ENCODE measurements around the gene CEP43.

The CEP43 gene

DNA sequence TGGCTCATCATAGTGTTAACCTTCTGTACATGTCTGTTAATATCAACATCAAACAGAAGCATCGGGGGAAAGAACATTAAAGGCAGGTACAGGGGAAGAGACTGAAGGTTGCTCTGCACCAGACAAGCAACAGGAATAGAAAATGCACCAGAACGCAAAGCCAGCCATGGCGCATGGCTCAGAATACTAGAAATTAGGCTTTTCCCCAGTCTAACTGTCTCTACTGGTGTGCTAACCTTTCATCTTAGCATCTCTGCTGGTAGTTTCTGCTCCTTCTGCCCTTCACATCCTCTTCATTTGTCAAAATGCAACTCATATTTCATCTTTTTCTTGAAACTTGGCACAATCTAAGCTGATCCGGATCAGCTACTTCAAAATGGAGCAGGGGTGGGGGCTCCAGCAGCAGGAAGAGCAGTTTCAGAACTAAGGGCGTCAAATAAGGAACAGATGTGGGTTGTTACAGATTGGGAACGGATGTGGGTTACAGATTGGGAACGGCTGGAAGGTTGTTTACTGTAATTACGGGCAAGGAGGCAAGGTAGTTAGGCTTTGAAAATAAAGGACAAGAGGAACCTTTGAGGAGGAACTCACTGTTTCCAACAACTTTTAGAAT, 29.7 kb upstream of the CEP43 start:
- DNase-seq: no peak

DNA sequence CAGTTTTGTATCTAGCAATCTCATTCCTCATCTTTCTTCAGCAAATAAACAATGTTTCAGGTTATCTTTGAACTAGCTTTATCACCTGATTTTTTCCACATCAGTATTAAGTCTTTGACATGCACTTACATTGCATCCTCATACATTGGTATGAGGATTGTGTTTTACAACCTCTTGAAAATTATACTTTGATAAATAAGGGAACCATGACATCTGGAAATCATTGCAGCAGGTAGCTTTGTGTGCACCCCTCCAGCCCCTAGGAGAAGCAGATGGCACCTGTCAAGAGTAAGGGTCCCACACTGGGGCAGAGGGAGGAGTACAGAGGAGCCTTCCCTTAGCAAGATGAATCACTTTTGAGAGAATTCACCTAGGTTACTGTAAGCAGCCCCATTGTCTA, 29.1 kb upstream of the CEP43 start:
- DNase-seq: no peak

DNA sequence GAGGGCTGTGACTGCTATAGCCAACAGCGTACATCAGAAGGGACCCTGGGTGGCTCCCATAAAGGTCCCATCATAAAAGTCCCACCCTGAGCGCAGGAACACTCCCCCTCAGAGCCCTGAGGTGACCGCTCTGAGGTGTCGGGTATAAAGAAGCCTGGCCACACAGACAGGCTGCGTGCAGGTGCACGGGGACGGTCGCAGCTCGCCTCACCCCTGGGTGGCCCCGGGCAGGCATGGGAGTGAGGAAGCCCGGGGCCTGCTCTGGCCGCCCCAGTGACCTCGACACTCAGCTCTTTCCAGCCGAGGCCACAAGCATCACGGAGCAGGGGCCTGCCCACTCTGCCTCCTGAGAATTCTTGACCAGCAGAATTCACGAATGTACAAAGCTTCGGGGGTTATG, 28.4 kb upstream of the CEP43 start:
- DNase-seq: no peak

DNA sequence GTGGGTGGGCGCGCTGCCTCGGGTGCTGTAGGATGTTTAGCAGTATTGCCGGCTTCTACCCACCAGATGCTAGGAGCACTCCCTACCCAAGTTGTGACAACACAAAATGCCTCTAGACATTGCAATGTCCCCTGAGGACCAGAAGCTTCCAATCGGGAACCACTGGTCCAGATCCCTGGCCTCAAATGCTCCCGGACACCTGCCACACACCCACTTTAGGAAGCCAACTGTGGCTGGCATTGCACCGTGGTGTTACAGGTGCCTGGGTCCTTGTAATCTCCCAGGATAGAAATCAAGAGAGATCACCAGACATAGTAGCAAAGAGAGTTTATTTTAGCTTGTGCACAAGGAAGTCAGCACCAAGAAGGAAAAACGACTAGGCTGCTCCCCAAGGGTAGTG, 27.9 kb upstream of the CEP43 start:
- no peak for DNase-seq

DNA sequence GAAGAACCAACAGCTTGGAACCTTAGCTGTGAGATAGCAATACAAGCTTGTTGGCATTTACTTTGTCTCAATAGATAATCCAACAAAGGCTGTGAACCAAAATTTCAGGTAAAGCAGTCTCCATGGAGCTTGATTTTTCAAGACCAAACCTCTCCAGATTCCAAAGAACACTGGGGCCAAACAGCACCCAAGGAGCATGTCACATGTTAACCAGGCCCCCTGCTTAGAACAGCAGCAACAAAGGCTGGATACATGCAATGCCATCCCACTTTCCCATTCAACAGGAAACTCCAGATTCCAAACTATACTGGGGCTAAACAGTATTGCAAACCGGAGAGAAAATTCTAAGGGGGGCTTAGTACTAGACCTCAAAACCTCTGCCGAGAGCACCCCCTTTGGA, 27.1 kb upstream of the CEP43 start:
- DNase-seq: no peak

DNA sequence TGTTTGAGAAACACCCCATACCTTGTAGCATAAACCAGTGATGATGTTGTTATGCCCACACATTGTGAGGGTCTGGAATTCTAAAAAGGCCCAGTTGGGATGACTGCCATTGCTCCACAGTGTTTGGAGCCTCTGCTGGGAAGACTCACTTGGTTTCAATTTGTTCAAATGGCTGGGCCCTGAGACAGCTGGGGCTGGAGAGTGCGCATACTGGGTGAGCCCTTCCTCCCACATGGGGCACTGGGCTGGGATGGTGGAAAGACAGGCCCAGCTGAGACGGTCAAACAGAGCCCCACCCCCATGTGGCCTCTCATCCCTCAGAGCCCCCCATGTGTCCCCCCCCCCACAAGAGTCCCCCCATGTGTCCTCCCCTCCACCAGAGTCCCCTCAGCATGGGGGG, 22.6 kb upstream of the CEP43 start:
- no peak for DNase-seq

DNA sequence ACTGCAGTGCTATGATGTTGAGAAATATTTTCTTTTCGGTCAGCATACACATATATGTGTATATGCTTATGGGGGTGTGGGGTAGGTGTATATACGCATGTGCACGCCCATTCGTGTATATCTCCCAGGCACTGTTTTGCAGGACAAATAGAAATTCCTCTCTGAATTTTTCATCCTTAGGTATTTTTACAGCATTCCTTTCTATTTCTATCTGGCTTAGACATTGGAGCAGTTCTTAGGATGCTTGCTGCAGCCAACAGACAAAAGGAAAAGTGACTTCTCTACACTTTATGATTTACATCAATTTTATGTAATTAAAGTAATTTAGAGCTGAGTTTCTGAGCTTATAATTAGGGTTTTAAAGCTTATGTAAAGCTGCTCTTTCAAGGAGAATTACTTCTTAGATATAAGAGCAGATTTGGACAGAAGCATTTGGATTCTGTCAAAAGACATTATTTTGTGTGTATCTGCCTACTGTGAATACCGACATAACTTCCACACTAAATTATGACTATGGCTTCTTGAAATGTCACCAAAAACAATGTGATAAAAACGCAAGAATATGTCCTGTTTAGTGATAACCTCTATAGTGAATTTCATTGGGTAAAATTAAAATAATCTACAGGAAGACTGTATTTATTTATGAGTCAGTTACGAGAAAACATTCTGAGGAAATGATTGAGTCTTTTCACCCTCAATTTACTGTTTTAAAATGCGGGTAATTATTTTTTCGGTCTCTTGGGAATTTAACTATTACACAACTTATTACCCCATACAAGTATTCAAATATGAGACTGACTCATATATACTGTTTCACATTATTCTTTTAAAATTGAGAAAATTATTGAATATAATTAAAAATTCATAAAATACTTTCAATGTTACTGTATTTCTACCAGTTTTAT, 21.3 kb upstream of the CEP43 start:
- DNase-seq: no peak

DNA sequence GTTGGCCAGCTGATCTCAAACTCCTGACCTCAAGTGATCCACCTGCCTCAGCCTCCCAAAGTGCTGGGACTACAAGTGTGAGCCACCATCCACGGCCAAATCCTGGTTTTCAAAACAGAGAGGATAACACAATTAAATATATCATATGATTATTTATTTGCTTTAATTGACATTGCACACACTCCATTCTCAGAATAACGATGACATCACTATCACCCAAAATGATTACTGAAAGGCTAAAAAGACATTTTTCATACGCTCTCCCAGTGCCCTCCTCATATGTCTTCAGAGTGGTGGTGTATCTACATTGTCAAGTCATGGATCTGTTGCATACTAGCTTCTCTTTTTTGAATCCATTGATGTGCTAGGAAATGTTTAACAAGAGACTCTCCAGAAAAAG, 18.5 kb upstream of the CEP43 start:
- no peak for DNase-seq

DNA sequence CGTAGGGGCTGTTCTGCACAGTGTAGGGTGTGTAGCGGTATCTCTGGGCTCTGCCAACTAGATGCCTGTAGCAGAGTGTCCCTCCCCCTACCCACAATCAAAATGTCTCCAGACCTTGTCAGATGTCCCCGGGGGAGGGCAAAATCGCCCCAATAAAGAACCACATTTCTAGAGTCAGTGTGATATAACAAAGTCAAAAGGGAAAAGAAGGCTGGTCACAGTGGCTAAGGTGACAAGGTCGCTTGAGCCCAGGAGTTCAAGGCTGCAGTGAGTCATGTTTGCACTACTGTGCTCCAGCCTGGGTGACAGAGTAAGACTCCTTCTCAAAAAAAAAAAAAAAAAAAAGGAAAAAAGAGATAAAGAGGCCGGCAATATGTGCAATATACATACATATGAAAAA, 11.7 kb upstream of the CEP43 start:
- DNase-seq: no peak

DNA sequence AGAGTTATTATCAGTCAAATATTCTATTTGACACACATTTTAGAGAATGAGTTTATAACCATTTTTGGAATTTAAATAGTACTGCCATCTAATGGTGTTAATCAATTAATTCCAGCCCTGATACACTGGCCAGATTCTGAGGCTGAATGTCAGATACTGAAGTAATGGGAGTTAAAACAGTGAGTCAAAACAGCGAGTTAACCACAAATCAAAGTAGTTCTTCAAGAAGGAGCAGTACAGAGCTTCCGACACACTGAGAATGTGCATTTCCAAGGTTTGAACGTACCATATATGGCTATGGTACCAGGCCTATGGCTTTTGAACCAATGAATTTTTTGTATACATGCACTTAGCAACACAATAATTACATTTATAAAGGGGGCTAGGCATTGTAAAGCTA, 11.3 kb upstream of the CEP43 start:
- no peak for DNase-seq

DNA sequence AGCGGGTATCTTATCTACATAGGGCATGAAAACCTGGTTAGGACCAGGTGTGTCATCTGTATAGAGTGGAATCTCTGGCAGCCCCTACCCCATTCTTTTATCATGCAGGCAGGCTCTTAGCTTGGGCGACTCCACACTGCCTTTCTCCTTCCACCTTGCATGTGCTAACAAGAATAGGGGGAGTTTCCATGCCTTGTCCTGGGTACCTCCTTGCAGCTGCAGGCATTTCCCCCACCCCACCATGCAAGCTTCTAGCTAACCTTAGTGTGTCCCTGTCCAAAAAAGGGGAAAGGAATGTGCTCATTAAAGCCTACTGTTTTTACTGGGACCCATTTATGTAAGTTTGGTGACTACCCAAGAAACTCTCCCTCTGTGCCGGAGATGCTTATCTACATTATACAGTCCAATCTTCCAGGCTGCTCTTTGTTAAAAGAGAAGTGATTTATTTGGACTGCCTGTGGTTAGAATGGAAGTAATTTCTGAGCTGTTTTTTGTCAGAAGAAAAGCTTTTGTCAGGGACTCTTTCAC, 10.5 kb upstream of the CEP43 start:
- DNase-seq: no peak

DNA sequence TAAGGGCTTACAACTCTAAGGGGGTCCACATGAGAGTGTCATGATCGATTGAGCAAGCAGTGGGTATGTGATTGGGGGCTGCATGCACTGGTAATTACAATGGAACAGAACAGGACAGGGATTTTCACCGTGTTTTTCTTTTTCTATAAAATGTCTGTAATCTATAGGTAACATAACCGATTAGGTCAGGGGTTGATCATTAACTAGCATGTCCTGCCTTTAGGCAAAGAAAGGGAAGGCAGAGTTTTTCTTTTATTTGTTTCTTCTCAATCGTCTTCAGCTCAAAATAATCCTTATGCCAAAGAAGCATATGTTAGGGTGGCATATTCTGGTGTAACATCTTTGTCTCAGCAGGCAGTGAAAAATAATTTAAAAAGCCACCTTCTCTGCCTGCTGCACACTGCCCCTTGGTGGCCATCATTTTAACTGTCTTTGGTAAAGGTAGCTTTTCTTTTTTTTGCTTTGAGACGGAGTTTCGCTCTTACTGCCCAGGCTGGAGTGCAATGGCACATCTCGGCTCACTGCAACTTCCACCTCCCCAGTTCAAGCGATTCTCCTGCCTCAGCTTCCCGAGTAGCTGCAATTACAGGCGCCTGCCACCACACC, 9.7 kb upstream of the CEP43 start:
- DNase-seq: no peak

DNA sequence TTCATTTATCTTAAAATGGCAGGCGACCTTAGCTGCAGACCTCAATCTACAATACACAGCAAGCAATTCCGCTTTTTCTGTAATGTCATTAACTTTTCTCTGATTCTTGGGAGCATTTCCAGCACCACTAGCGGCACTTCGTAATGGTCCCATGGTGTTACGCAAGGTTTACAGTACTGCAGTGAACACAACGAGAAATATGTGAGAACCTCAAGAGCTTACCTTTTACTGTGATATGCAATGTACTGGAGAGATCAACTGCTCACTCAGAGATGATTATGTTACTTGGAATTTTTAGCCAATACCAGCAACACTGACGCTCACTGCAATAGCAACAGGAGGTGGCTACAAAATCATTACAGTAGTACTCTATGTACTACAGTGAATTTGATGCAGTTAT, 2.8 kb upstream of the CEP43 start:
- DNase-seq: no peak

DNA sequence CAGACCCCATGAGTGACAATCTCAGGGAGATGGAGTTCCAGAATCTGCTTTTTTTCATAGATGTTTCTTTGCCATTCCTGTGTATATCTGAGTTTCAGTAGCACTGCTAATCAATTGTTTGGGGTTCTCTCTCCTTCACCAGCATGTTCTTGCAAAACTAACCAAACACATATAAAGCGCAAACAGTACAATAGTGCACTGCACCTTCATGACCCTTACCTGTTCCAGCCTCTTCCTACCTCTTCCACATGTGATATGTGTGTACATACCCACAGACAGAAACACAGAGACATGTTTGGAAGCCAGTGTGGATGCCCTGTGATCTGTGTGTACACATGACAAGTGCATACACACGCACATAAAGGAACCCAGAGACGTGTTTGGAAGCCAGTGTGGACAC, 1.8 kb upstream of the CEP43 start:
- DNase-seq: no peak

DNA sequence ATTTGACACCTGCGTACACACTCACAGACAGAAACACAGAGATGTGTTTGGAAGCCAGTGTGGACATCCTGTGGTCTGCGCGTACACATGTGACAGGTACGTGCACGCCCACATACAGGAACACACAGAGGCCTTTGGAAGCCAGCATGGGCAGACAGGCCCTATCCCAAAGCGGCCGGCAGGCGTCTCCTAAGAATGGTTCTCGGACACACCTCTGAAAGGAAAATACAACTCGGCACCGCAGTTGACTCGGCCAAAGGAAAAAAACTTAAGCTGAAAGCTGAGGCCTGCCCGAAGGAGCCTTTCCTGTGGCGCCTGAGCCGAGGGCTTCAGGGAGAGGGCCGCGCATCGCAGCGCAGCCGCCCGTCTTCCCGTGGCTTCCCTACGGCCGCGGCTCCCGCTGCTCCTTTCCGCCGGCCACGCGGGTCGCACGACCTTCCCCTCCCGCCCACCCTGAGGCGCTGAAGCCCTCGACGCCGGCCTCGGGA, 1.4 kb upstream of the CEP43 start:
- DNase-seq: no peak

DNA sequence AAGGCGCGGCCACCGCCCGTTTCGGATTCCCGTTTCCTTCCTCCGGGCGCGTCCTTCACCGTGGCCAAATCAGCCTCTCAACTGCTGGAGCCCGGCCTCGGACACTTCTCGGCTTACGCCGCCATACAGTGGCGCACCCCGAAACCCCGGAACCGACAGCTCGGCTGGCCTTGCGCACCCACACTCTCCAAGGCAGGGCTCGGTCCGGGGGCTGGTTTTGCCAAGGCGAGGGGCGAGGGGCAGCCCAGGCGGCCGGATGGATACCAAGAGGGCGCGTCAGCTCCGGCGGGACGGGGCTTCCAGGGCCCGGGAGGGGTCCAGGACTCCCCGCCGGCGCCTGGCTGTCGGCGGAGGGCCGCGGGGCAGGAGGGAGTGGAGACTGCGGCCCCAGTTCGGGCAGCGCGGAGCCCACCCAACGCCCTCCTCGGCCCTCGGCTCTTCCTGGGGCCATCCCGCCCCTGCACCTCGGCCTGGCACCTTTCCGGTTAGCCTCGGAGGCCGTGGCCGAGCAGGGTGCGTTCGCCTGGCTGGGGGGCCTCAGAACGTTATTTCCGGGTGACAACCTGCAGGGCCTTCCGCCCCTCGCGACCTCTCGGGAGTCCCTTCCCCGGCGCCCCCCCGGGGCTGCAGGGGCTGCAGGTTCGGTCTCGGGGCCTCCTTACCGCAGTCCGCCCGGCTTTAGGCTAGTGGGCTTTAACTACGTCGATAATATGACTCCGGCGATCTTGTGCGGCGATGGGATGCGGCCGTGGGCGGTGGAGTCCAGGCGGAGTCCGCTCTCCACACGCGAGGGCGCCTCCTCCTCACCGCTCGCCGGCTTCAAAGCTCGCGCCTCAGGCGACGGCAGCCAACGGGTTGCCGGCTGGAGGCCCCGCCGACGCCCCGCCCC, 697 bp upstream of the CEP43 start:
- DNase-seq: no peak

DNA sequence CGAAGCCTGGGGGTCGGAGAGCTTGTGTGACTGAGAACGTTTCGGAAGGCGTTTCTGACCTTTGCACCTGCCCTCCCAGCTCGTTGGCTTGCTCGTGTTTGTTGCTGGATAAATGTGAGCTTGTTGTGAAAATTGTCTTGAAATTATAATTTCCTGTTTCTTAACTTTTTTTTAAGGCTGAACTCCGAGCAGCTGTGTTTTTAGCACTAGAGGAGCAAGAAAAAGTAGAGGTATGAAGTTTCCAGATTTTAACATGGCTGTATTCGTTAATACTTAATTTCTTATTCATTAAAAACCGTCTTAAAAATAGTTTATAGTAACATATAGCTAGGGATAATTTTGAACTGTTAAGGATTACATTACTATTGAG, 672 bp downstream of the CEP43 start:
- no peak for DNase-seq

DNA sequence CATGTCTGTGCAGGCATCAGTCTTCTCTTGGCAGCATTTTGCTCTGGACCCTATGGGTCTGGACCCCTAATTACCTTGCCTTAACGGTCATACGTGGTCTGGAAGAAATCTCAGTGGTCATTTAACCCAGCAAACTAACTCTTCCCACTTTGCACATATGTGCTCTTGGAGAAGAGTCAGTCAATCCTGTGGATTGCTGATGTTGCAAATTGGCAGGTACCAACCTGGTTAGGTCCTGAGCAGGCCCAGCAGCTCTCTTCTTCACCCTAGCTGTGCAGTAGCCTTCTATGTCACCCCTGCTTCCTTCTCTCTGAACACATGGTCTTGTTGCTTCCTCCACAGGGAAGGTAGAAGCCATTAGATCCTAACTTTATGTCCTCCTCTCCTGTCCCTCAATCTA, 1.6 kb downstream of the CEP43 start:
- no peak for DNase-seq

DNA sequence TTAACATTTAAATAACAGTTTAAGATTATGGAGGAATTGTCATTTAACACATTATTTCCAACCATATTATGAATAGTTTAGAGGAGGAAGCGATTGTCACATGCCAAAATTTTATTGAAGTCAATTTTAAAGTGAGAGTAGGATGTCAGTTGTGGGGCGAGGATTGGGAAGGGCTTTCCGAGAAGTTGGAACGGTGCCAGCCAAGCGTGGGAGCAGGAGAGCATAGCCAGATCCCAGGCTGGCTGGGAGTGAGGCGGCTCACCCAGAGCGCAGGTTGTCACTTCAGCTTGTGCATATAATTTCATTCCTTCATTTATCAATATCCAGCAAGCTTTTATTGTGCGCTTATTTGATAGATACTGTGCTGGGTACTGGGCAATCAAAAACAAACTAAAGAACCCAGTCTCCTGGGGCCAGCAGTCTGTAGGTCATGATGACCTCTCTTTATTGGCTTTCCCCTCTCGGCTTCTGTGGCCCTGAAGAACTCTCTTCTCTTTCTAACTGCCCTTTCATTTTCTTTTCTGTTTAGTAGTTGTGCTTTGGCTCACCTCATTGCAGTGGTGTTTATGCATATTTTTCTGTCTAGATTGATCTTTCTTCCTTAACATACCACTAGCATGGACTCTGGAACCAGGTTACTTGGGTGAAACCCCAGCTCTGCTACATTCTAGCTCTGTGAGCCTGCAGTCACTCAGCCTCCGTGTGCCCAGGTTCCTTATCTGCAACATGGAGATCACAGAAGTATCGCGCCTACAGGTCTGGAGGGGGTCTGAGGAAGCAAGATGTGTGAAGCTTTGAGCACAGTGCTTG, 6.4 kb downstream of the CEP43 start:
- no peak for DNase-seq

DNA sequence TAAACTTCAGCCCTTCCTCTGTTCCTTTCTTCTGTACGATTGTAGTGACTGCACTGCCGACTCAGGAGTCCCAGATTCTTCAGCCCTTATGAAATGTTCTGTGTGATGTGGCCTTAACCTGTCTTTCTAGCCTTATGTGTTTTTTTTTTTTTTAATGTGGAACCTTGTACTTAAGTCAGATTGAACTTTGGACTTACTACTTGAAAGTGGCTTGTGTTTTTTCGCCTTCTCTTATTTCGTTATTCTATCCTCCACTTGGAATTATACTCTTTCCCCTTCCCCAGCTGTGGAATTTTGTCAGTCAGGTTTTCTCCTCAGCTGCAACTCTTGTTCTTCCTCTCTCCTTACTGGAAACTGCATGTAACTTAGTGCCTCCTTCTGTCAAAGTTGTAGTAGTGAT, 8.8 kb downstream of the CEP43 start:
- DNase-seq: no peak

DNA sequence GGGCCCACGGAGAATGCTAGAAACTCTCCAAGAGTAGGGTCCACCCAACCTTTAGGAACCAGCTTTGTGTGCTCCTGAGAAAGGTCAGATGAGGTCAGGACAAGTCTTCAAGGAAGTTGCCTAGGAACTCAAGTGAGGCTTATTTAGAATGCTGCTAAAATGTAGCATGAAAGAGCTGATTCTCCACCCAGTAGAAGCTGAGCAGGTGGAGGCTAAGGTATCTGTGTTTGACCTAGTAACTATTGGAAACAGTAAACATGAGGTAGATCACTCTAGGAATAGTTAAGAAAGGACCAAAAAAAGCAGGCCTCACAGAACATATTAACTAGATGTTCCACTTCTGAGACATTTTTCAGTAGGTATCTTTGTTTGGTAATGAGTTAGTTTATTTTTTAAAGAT, 13.9 kb downstream of the CEP43 start:
- DNase-seq: no peak

DNA sequence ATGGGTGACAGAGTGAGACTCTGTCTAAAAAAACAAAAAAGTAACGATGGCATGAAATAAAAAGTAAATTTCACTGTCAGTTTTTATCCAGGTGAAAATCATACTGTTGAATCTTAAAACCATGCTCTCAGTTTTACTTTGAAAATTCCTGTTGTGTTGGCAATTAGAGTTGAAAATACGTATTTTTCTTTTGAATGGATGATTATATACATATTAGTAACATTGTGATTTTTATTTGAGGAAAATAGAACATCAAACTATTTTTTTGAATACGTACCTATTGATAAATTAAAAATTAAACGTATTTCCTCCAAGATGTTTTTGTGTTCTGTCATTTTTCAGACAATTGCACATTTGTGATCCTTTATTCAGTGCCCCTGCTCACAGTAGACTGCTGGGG, 14.7 kb downstream of the CEP43 start:
- no peak for DNase-seq

All from cortex of kidney (tissue), 1 donor.